ENCODE data around the gene DSPP. TPM values are rescaled to one million over a fixed set of nuclear protein-coding genes. Genes with fewer than 3 reads are reported as not detected.
"Not testable (repeated sequence)": the region's sequence is repeated elsewhere in the genome, so short reads cannot be mapped to it uniquely, and the experiment has no call there.

Gene DSPP
- total RNA-seq (2014; rRNA removed; shearing (Covaris generic)) = not detected in 2 replicates

- no peak for DNase-seq (ENCODE audit: low read depth in 1 of 2, low spot score in 2 of 2)
- H3K4me3 ChIP-seq = no peak within 1 kb of the TSS
- no peaks in the 10 kb centered on the region for H3K4me1 ChIP-seq (replicated peaks)
- no peaks in the 10 kb centered on the region for H3K9me3 ChIP-seq (replicated peaks)
- no peaks in the 10 kb centered on the region; the same call in 1 of the 2 replicates for H3K27me3 ChIP-seq (replicated peaks)
- H3K27ac ChIP-seq = no peak within 1 kb of the TSS
- H3K36me3 ChIP-seq = no peaks in the 10 kb centered on the region
Observed at GRCh38 chr4:87608229-87608628, at the start of gene DSPP. TSS of gene DSPP (plus strand) at chr4:87608529. CDS start at chr4:87610909, 2,380 bp downstream.

GRCh38 chr4:87559090-87559837 is 49.1 kb upstream of the DSPP start:
- no peak overlapping the region for H3K4me3 ChIP-seq
- H3K4me1 ChIP-seq (replicated peaks) = no peaks in the 10 kb centered on the region
- no peaks in the 10 kb centered on the region for H3K9me3 ChIP-seq (replicated peaks)
- no peak for DNase-seq (ENCODE audit: low read depth in 1 of 2, low spot score in 2 of 2)
- H3K27me3 ChIP-seq (replicated peaks) = no peaks in the 10 kb centered on the region
- no peak overlapping the region for H3K27ac ChIP-seq
- no peaks in the 10 kb centered on the region for H3K36me3 ChIP-seq

GRCh38 chr4:87560802-87561201 is 47.5 kb upstream of the DSPP start:
- Histone ChIP-seq H3K36me3 (no peaks in the 10 kb centered on the region), H3K4me3 (no peak overlapping the region), H3K27me3 (replicated peaks) (no peaks in the 10 kb centered on the region), H3K4me1 (replicated peaks) (no peaks in the 10 kb centered on the region), H3K9me3 (replicated peaks) (no peaks in the 10 kb centered on the region), H3K27ac (no peak overlapping the region)
- no peak for DNase-seq (ENCODE audit: low read depth in 1 of 2, low spot score in 2 of 2)

GRCh38 chr4:87565746-87566145 is 42.6 kb upstream of the DSPP start:
- 0 out of 2 replicates have a peak, but pooled peaks cover 2% of the 10 kb centered on the region for H3K9me3 ChIP-seq (replicated peaks)
- H3K27me3 ChIP-seq (replicated peaks) = no peaks in the 10 kb centered on the region; the same call in 1 of the 2 replicates
- H3K36me3 ChIP-seq = no peaks in the 10 kb centered on the region
- H3K4me3 ChIP-seq = no peak overlapping the region
- H3K27ac ChIP-seq = no peak overlapping the region
- no peaks in the 10 kb centered on the region for H3K4me1 ChIP-seq (replicated peaks)
- no peak for DNase-seq (ENCODE audit: low read depth in 1 of 2, low spot score in 2 of 2)

- Histone ChIP-seq H3K27ac (no peak overlapping the region), H3K36me3 (no peaks in the 10 kb centered on the region), H3K9me3 (replicated peaks) (0 out of 2 replicates have a peak, but pooled peaks cover 2% of the 10 kb centered on the region), H3K4me3 (no peak overlapping the region), H3K4me1 (replicated peaks) (no peaks in the 10 kb centered on the region), H3K27me3 (replicated peaks) (no peaks in the 10 kb centered on the region; the same call in 1 of the 2 replicates)
- no peak for DNase-seq (ENCODE audit: low read depth in 1 of 2, low spot score in 2 of 2)
Observed at GRCh38 chr4:87566276-87566675, 42.1 kb upstream of the DSPP start.

GRCh38 chr4:87567191-87567590 is 41.1 kb upstream of the DSPP start:
- Histone ChIP-seq H3K4me1 (replicated peaks) (no peaks in the 10 kb centered on the region), H3K27me3 (replicated peaks) (no peaks in the 10 kb centered on the region; the same call in 1 of the 2 replicates), H3K27ac (no peak overlapping the region), H3K9me3 (replicated peaks) (0 out of 2 replicates have a peak, but pooled peaks cover 2% of the 10 kb centered on the region), H3K36me3 (no peaks in the 10 kb centered on the region), H3K4me3 (no peak overlapping the region)
- DNase-seq (ENCODE audit: low read depth in 1 of 2, low spot score in 2 of 2) = no peak

GRCh38 chr4:87570290-87570805 is 38.0 kb upstream of the DSPP start:
- DNase-seq (ENCODE audit: low read depth in 1 of 2, low spot score in 2 of 2) = no peak
- H3K9me3 ChIP-seq (replicated peaks) = 0 out of 2 replicates have a peak, but pooled peaks cover 2% of the 10 kb centered on the region
- no peak overlapping the region for H3K4me3 ChIP-seq
- H3K4me1 ChIP-seq (replicated peaks) = no peaks in the 10 kb centered on the region
- no peaks in the 10 kb centered on the region for H3K36me3 ChIP-seq
- H3K27me3 ChIP-seq (replicated peaks) = peaks cover 2% of the 10 kb centered on the region; the same call in 1 of the 2 replicates
- H3K27ac ChIP-seq = no peak overlapping the region

- not testable (repeated sequence) for H3K9me3 ChIP-seq (replicated peaks); H3K27me3 ChIP-seq (replicated peaks); H3K36me3 ChIP-seq; DNase-seq (ENCODE audit: low read depth in 1 of 2, low spot score in 2 of 2); H3K4me1 ChIP-seq (replicated peaks); H3K4me3 ChIP-seq; H3K27ac ChIP-seq
Observed at GRCh38 chr4:87574376-87574775, 34.0 kb upstream of the DSPP start.

GRCh38 chr4:87574996-87575395 is 33.3 kb upstream of the DSPP start:
- no peak for DNase-seq (ENCODE audit: low read depth in 1 of 2, low spot score in 2 of 2)
- 0 out of 2 replicates have a peak, but pooled peaks cover 2% of the 10 kb centered on the region for H3K9me3 ChIP-seq (replicated peaks)
- H3K27ac ChIP-seq = no peak overlapping the region
- H3K4me1 ChIP-seq (replicated peaks) = no peaks in the 10 kb centered on the region
- 0 out of 2 replicates have a peak, but pooled peaks cover 6% of the 10 kb centered on the region for H3K27me3 ChIP-seq (replicated peaks)
- no peaks in the 10 kb centered on the region for H3K36me3 ChIP-seq
- no peak overlapping the region for H3K4me3 ChIP-seq

GRCh38 chr4:87575408-87575807 is 32.9 kb upstream of the DSPP start:
- no peak for DNase-seq (ENCODE audit: low read depth in 1 of 2, low spot score in 2 of 2)
- H3K4me1 ChIP-seq (replicated peaks) = no peaks in the 10 kb centered on the region
- H3K9me3 ChIP-seq (replicated peaks) = no peaks in the 10 kb centered on the region
- H3K4me3 ChIP-seq = no peak overlapping the region
- no peaks in the 10 kb centered on the region for H3K36me3 ChIP-seq
- H3K27ac ChIP-seq = no peak overlapping the region
- H3K27me3 ChIP-seq (replicated peaks) = 0 out of 2 replicates have a peak, but pooled peaks cover 6% of the 10 kb centered on the region

GRCh38 chr4:87575983-87576382 is 32.3 kb upstream of the DSPP start:
- Histone ChIP-seq H3K36me3 (no peaks in the 10 kb centered on the region), H3K9me3 (replicated peaks) (no peaks in the 10 kb centered on the region), H3K4me1 (replicated peaks) (no peaks in the 10 kb centered on the region), H3K27me3 (replicated peaks) (0 out of 2 replicates have a peak, but pooled peaks cover 6% of the 10 kb centered on the region), H3K4me3 (no peak overlapping the region), H3K27ac (no peak overlapping the region)
- no peak for DNase-seq (ENCODE audit: low read depth in 1 of 2, low spot score in 2 of 2)

- Histone ChIP-seq H3K27ac (no peak overlapping the region), H3K9me3 (replicated peaks) (no peaks in the 10 kb centered on the region), H3K27me3 (replicated peaks) (0 out of 2 replicates have a peak, but pooled peaks cover 6% of the 10 kb centered on the region), H3K36me3 (no peaks in the 10 kb centered on the region), H3K4me3 (no peak overlapping the region), H3K4me1 (replicated peaks) (no peaks in the 10 kb centered on the region)
- no peak for DNase-seq (ENCODE audit: low read depth in 1 of 2, low spot score in 2 of 2)
Observed at GRCh38 chr4:87579478-87579877, 28.9 kb upstream of the DSPP start.

- Histone ChIP-seq H3K27ac (no peak overlapping the region), H3K27me3 (replicated peaks) (0 out of 2 replicates have a peak, but pooled peaks cover 6% of the 10 kb centered on the region), H3K4me3 (no peak overlapping the region), H3K9me3 (replicated peaks) (no peaks in the 10 kb centered on the region), H3K36me3 (no peaks in the 10 kb centered on the region), H3K4me1 (replicated peaks) (no peaks in the 10 kb centered on the region)
- no peak for DNase-seq (ENCODE audit: low read depth in 1 of 2, low spot score in 2 of 2)
Observed at GRCh38 chr4:87580057-87580456, 28.3 kb upstream of the DSPP start.

- Histone ChIP-seq H3K36me3 (no peaks in the 10 kb centered on the region), H3K4me3 (no peak overlapping the region), H3K27ac (no peak overlapping the region), H3K4me1 (replicated peaks) (no peaks in the 10 kb centered on the region), H3K27me3 (replicated peaks) (no peaks in the 10 kb centered on the region; the same call in 1 of the 2 replicates), H3K9me3 (replicated peaks) (no peaks in the 10 kb centered on the region)
- no peak for DNase-seq (ENCODE audit: low read depth in 1 of 2, low spot score in 2 of 2)
Observed at GRCh38 chr4:87584222-87584908, 24.0 kb upstream of the DSPP start.

Data from SJSA1 (cell line).